ENCODE data around the gene CREG1. TPM values are rescaled to one million over a fixed set of nuclear protein-coding genes. Genes with fewer than 3 reads are reported as not detected.

Gene CREG1
- total RNA-seq, 1 experiment from 2014 or later = 21.7 TPM

GRCh38 chr1:167496797-167497619 is 56.6 kb downstream of the CREG1 start:
- ChIA-PET CTCF (interaction anchor here (0.5 to 1.3 kb wide), 4 partner anchors 37 to 268 kb away, joined by 3 to 4 read pairs (median 3); no protein-coding TSS in a partner anchor), POLR2A (no interaction called here)
- no peak for TF ChIP-seq ZNF423 (CRISPR knock-in tag; IDR thresholded peaks at IDR 0.05)
- no peak for TF ChIP-seq MLX (CRISPR knock-in tag; IDR thresholded peaks at IDR 0.05)
- no peak for TF ChIP-seq ZNF396 (CRISPR knock-in tag; IDR thresholded peaks at IDR 0.05; ENCODE audit: borderline replicate concordance)
- TF ChIP-seq ZNF425 (CRISPR knock-in tag; conservative IDR thresholded peaks at IDR 0.05) = no peak
- no peak for TF ChIP-seq E2F1 (CRISPR knock-in tag; IDR thresholded peaks at IDR 0.05)
- no peak for TF ChIP-seq E2F4 (CRISPR knock-in tag; IDR thresholded peaks at IDR 0.05; ENCODE audit: borderline replicate concordance, low read depth)
- no peak for TF ChIP-seq PRDM15 (CRISPR knock-in tag; IDR thresholded peaks at IDR 0.05)
- no peak for TF ChIP-seq NR2C2 (CRISPR knock-in tag; IDR thresholded peaks at IDR 0.05)
- TF ChIP-seq E2F5 (CRISPR knock-in tag; IDR thresholded peaks at IDR 0.05) = no peak
- no peak for TF ChIP-seq ZNF219 (CRISPR knock-in tag; IDR thresholded peaks at IDR 0.05; ENCODE audit: borderline replicate concordance)
- no peak for TF ChIP-seq CREB1 (CRISPR knock-in tag; IDR thresholded peaks at IDR 0.05)
- DNase-seq (ENCODE audit: low spot score) (no peak), ATAC-seq (no peak)
- H3K27ac Mint-ChIP-seq = no peak overlapping the region
- H3K27me3 Mint-ChIP-seq (ENCODE audit: low read depth) = no peaks in the 10 kb centered on the region; the same call in 1 of the 2 replicates
- H3K4me1 Mint-ChIP-seq = peaks cover 20% of the 10 kb centered on the region
- H3K9me3 Mint-ChIP-seq = no peaks in the 10 kb centered on the region
- H3K4me3 Mint-ChIP-seq = no peak overlapping the region
- H3K36me3 Mint-ChIP-seq = no peaks in the 10 kb centered on the region

- no peaks in the 10 kb centered on the region; the same call in 1 of the 2 replicates for H3K27me3 Mint-ChIP-seq (ENCODE audit: low read depth)
- no peaks in the 10 kb centered on the region for H3K9me3 Mint-ChIP-seq
- DNase-seq (ENCODE audit: low spot score) (no peak), ATAC-seq (no peak)
- ChIA-PET POLR2A (no interaction called here), CTCF (no interaction called here)
- H3K27ac Mint-ChIP-seq = no peak overlapping the region
- H3K36me3 Mint-ChIP-seq = no peaks in the 10 kb centered on the region
- H3K4me3 Mint-ChIP-seq = no peak overlapping the region
- peaks cover 36% of the 10 kb centered on the region for H3K4me1 Mint-ChIP-seq
- no peak for TF ChIP-seq ZBTB43 (CRISPR knock-in tag; IDR thresholded peaks at IDR 0.05)
- TF ChIP-seq ZNF219 (CRISPR knock-in tag; IDR thresholded peaks at IDR 0.05; ENCODE audit: borderline replicate concordance) = no peak
- no peak for TF ChIP-seq E2F1 (CRISPR knock-in tag; IDR thresholded peaks at IDR 0.05)
- no peak for TF ChIP-seq JAZF1 (CRISPR knock-in tag; IDR thresholded peaks at IDR 0.05)
- TF ChIP-seq GABPB1 (CRISPR knock-in tag; IDR thresholded peaks at IDR 0.05) = no peak
- no peak for TF ChIP-seq ZNF263 (CRISPR knock-in tag; IDR thresholded peaks at IDR 0.05; ENCODE audit: low read depth)
- no peak for TF ChIP-seq ZNF416 (CRISPR knock-in tag; IDR thresholded peaks at IDR 0.05)
- TF ChIP-seq ZNF396 (CRISPR knock-in tag; IDR thresholded peaks at IDR 0.05; ENCODE audit: borderline replicate concordance) = no peak
Measured at GRCh38 chr1:167493372-167493771, 60.2 kb downstream of the CREG1 start.
